Measurements from ENCODE around the gene DENND4C.

DENND4C gene

GRCh38 chr9:19270421-19270949 lies 40.0 kb downstream of the DENND4C start:
- no peak for DNase-seq

DNA sequence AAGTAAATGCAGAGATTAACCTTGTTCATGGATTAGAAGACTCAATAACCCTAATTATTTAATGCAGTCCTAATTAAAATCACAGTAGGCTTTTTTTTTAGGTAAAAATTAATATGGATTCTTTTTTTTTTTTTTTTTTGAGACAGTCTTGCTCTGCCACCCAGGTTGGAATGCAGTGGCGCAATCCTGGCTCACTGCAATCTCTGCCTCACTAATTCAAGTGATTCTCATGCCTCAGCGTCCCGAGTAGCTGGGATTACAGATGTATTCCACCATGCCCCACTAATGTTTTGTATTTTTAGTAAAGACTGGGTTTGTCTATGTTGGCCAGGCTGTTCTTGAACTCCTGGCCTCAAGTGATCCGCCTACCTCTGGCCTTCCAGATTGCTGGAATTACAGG lies 40.6 kb downstream of the DENND4C start:
- DNase-seq, result no peak

- DNase-seq, result no peak
Observed at GRCh38 chr9:19281801-19282200, 51.3 kb downstream of the DENND4C start.

GRCh38 chr9:19283072-19283710 lies 52.7 kb downstream of the DENND4C start:
- DNase-seq, result no peak

GRCh38 chr9:19284729-19285128 lies 54.2 kb downstream of the DENND4C start:
- DNase-seq, result no peak

- DNase-seq, result peak; percentile 11
Observed at GRCh38 chr9:19286634-19287188, 56.2 kb downstream of the DENND4C start.

GRCh38 chr9:19288081-19288480 lies 57.6 kb downstream of the DENND4C start:
- DNase-seq, result no peak

- no peak for DNase-seq
Observed at GRCh38 chr9:19290103-19290502, 59.6 kb downstream of the DENND4C start.

- no peak for DNase-seq
Observed at GRCh38 chr9:19294219-19294618, 63.7 kb downstream of the DENND4C start.

GRCh38 chr9:19298436-19299000 lies 68.0 kb downstream of the DENND4C start:
- no peak for DNase-seq

- no peak for DNase-seq
Observed at GRCh38 chr9:19303216-19303615, 72.7 kb downstream of the DENND4C start.

DNA sequence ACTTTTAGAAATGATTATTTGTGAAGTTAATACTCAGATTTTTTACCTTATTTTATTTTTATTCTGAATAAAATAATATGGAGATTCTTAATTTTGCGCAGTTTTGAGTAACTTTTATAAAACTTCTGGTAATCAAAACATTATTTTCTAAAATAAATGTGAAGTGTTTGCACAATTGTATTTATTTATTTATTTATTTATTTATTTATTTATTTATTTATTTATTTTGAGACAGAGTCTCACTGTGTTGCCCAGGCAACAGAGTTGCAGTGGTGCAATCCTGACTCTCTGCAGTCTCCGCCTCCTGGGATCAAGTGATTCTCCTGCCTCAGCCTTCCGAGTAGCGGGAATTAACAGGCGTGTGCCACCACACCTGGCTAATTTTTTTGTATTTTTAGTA lies 76.1 kb downstream of the DENND4C start:
- DNase-seq, result no peak

- no peak for DNase-seq
Observed at GRCh38 chr9:19310246-19310645, 79.8 kb downstream of the DENND4C start.

DNA sequence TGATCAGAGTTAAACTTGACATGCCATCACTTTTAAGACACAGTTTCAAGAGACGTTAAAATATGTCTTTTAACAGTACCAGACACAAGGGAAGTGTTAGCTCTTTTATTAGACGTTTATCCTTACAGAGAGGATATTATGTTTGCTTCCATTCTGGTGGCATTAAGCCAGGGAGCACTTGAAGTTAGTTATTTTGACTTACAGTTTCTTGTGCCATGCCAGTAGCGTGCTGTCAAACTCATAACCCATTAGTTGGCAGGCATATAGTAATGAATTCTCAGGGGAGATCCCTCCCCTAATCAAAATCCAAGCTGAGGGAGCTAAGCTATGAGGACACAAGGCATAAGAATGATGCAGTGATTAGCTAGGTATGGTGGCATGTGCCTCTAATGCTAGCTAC lies 83.1 kb downstream of the DENND4C start:
- no peak for DNase-seq

DNA sequence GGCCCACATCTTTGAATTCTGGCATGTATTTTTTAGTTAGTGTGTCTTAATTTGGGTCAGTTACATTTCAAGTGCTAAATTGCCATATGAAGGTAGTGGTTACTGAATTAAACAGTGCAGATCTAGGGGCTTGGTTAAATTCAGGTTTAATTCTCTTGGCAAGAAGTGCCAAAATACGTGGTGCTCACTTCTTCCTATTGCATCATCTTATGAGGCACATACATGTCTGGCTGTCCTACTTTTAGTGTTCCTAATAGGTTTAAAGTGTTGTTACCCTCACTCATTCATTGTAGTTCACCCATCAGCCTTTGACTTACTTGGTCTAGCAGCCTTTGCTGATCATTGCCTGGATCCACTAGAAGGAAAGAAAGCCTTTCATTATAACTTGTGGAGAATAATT lies 90.0 kb downstream of the DENND4C start:
- DNase-seq, result no peak

GRCh38 chr9:19331877-19332276 lies 101.4 kb downstream of the DENND4C start:
- DNase-seq, result no peak

DNA sequence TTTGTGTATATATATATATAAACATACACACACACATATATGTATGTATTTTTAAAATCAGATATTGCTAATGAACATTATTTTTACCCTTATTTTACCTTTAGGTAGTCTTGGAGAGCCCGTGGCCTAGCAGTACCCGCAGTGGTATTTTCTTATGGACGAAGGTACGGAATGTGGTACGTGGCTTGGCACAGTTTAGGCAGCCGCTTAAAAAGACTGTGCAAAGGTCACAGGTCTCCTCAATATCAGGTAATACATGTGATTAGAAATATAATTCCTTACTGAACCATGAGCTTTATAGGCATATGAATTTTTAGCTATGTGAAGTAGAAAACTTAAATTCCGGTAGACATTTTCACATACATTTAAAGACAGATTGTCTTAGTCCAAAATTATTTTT lies 105.7 kb downstream of the DENND4C start:
- DNase-seq, result no peak

GRCh38 chr9:19342947-19343346 lies 112.5 kb downstream of the DENND4C start:
- DNase-seq, result no peak

DNA sequence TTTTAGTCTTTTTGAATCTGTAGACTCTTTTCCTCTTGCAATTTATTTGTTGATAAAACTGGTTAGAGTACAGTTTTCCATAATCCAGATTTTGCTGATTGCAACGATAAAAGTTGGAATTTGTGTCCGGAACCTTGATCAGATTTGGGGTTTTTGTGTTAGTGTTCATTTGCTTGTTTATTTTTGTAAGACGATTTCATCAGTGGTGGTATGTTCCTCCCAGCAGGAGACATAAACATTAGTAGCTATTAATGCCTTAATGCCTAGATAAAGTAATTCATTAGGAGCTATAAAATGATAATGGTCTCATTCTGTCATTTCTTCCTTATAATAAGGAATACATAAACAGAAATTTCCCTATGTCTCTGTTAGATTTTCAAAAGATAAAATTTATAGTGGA lies 128.2 kb downstream of the DENND4C start:
- DNase-seq, result no peak

DNA sequence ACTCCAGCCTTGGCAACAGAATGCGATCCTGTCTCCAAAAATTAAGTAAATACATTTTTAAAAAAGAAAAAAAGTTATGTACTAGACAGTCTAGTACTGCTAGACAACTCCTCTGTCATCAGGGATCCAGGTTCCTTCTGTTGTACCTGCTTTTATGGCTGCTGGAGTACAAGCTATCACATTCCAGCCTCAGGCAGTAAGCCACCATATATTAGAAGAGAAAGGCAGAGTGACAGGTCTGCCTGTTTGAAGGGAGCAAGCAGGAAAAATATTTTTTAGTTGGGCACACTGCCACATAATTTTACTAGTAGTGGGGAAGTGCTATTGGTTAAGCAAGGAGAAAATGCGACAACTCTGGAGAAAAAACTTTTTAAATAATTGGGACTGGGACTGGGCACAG lies 138.6 kb downstream of the DENND4C start:
- no peak for DNase-seq

DNA sequence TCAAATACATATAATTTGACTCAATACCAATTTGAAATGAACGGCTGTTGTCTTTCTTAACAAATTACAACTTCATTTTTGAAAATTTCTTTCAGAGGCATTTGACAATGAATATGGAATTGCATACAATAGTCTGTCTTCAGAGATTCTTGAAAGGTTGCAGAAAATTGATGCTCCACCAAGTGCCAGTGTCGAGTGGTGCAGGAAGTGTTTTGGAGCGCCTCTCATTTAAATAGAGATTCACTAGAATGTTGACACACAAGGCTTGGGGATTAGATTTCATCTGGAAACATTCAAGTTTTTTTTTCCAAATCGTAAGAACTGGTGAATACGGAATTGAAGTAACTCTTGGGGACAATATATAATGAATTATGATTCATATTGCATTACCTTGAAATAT lies 141.4 kb downstream of the DENND4C start:
- no peak for DNase-seq

GRCh38 chr9:19372567-19372966 lies 142.1 kb downstream of the DENND4C start:
- no peak for DNase-seq

GRCh38 chr9:19373527-19373926 lies 143.0 kb downstream of the DENND4C start:
- DNase-seq, result no peak

GRCh38 chr9:19375538-19375937 lies 145.0 kb downstream of the DENND4C start:
- DNase-seq, result no peak

DNA sequence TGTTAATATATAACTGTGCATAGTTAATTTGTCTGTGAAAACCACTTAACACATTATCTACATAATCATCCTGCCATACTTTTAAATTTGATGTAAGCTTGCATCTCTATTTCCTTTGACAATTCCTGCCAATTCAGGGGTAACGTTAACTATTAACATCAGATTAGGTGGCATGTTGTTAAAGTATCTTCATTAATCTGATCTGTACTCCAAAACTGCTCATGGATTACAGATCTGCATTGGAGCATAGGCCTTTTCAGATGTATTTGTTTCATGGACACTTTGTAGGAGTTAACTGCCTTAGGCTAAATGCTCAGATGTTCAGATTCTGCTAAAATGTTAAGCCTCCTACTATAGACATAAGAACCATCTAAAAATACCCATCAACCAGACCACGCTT lies 146.4 kb downstream of the DENND4C start:
- no peak for DNase-seq

Data from DMS153 (cell line).